GM23338 (cell line): ENCODE results near the gene LAMB3. TPM values are rescaled to one million over a fixed set of nuclear protein-coding genes. Genes with fewer than 3 reads are reported as not detected.

Experiments used
- ATAC-seq: fragments of 200-7000 bp; cut with Tn5 transposase; 3 replicates; pipeline ENCODE4 v1.9.1; 2020
- DNase-seq: peaks from one replicate; pipeline ENCODE4 v3.0.0-alpha.2; 2015; ENCODE audit warnings: low spot score
- H2AFZ ChIP-seq: fragments of 200-600 bp; sonication (generic); 2 replicates; pipeline ENCODE4 v1.8.0; 2016; ENCODE audit warnings: antibody characterized with exemption, mild to moderate bottlenecking, moderate library complexity
- H3F3A ChIP-seq: fragments of 200-600 bp; sonication (generic); replicated peaks from 2 replicates; pipeline ENCODE4 v1.8.0; 2017; ENCODE audit warnings: antibody characterized with exemption, mixed run types, low read depth
- H3K27ac ChIP-seq: fragments of 200-600 bp; sonication (generic); 2 replicates; pipeline ENCODE4 v1.6.1; 2016; ENCODE audit warnings: low read depth
- H3K27me3 ChIP-seq: fragments of 200-600 bp; sonication (generic); 2 replicates; pipeline ENCODE4 v1.8.0; 2016; ENCODE audit warnings: mild to moderate bottlenecking, mixed run types, moderate library complexity; ENCODE audit not compliant: insufficient read depth
- H3K36me3 ChIP-seq: fragments of 200-600 bp; sonication (generic); 2 replicates; pipeline ENCODE4 v1.8.0; 2016; ENCODE audit warnings: mild to moderate bottlenecking; ENCODE audit not compliant: insufficient read depth
- H3K4me1 ChIP-seq: fragments of 200-600 bp; sonication (generic); 2 replicates; pipeline ENCODE4 v1.8.0; 2016; ENCODE audit warnings: mild to moderate bottlenecking, moderate library complexity; ENCODE audit not compliant: insufficient read depth
- H3K4me2 ChIP-seq: fragments of 200-600 bp; sonication (generic); 2 replicates; pipeline ENCODE4 v1.7.1; 2017; ENCODE audit warnings: mixed run types
- H3K4me3 ChIP-seq: fragments of 200-600 bp; sonication (generic); 2 replicates; pipeline ENCODE4 v1.6.1; 2016; ENCODE audit warnings: mixed run types
- H3K79me2 ChIP-seq: fragments of 200-600 bp; sonication (generic); replicated peaks from 2 replicates; pipeline ENCODE4 v1.8.0; 2017; ENCODE audit warnings: mild to moderate bottlenecking; ENCODE audit not compliant: insufficient read depth
- H3K9me2 ChIP-seq: fragments of 200-600 bp; sonication (generic); 2 replicates; pipeline ENCODE4 v1.8.0; 2017; ENCODE audit not compliant: insufficient read depth
- H4K20me1 ChIP-seq: fragments of 200-600 bp; sonication (generic); replicated peaks from 2 replicates; pipeline ENCODE4 v1.8.0; 2017; ENCODE audit warnings: mild to moderate bottlenecking; ENCODE audit not compliant: insufficient read depth
- H3K27ac Mint-ChIP-seq: 2 replicates; pipeline ENCODE4 v1.8.0; 2020; ENCODE audit warnings: inconsistent platforms, mild to moderate bottlenecking, moderate library complexity, mixed read lengths
- H3K27me3 Mint-ChIP-seq: 3 replicates; pipeline ENCODE4 v1.8.0; 2022; ENCODE audit warnings: low read depth, mild to moderate bottlenecking, moderate library complexity, mixed read lengths, inconsistent platforms; ENCODE audit not compliant: insufficient read depth, poor library complexity
- H3K36me3 Mint-ChIP-seq: 3 replicates; pipeline ENCODE4 v1.8.0; 2021; ENCODE audit warnings: low read depth, mild to moderate bottlenecking, inconsistent platforms, moderate library complexity, mixed read lengths
- H3K4me1 Mint-ChIP-seq: 3 replicates; pipeline ENCODE4 v1.8.0; 2020; ENCODE audit warnings: mild to moderate bottlenecking, inconsistent platforms, mixed read lengths
- H3K4me3 Mint-ChIP-seq: 3 replicates; pipeline ENCODE4 v1.8.0; 2021; ENCODE audit warnings: moderate library complexity, mild to moderate bottlenecking, inconsistent platforms, mixed read lengths
- H3K9me3 Mint-ChIP-seq: 3 replicates; pipeline ENCODE4 v1.8.0; 2020; ENCODE audit warnings: moderate library complexity, mild to moderate bottlenecking, inconsistent platforms, mixed read lengths
- CREB1 ChIP-seq: fragments of 250-450 bp; sonication (Bioruptor Pico); IDR thresholded peaks from 2 replicates; pipeline ENCODE4 v1.5.0; 2020; ENCODE audit warnings: low read depth, mild to moderate bottlenecking, moderate library complexity
- CTCF ChIP-seq, 2 experiments: fragments of 200-600 bp in 1 of 2; sonication (generic) in 1 of 2; conservative IDR thresholded peaks; 2 replicates each; pipeline versions ENCODE4 v1.5.1 to v1.6.1; 2016 to 2017; ENCODE audit warnings: antibody characterized with exemption in 2 of 2, low read depth in 2 of 2, mild to moderate bottlenecking in 2 of 2, moderate library complexity in 1 of 2
- EZH2 ChIP-seq: fragments of 200-600 bp; sonication (generic); IDR thresholded peaks from one replicate; pipeline ENCODE4 v1.8.0; 2017; ENCODE audit warnings: antibody characterized with exemption, mild to moderate bottlenecking, low read depth; ENCODE audit not compliant: unreplicated experiment
- EZH2phosphoT487 ChIP-seq: fragments of 200-600 bp; sonication (generic); IDR thresholded peaks from one replicate; pipeline ENCODE4 v1.8.1; 2018; ENCODE audit warnings: antibody characterized with exemption; ENCODE audit not compliant: unreplicated experiment
- JUNB ChIP-seq: IDR thresholded peaks from one replicate; pipeline ENCODE4 v1.6.1; 2016; ENCODE audit warnings: antibody characterized with exemption; ENCODE audit not compliant: unreplicated experiment
- NANOG ChIP-seq: IDR thresholded peaks from 2 replicates; pipeline ENCODE4 v1.6.1; 2016; ENCODE audit warnings: antibody characterized with exemption, borderline replicate concordance
- POLR2AphosphoS5 ChIP-seq: IDR thresholded peaks from 2 replicates; pipeline ENCODE4 v1.6.1; 2016; ENCODE audit warnings: antibody characterized with exemption, low read depth
- REST ChIP-seq: IDR thresholded peaks from one replicate; pipeline ENCODE4 v1.6.1; 2018; ENCODE audit warnings: antibody characterized with exemption; ENCODE audit not compliant: unreplicated experiment
- STAT1 ChIP-seq: IDR thresholded peaks from one replicate; pipeline ENCODE4 v1.6.1; 2016; ENCODE audit warnings: antibody characterized with exemption; ENCODE audit not compliant: unreplicated experiment
- ZNF114 ChIP-seq: fragments of 250-450 bp; sonication (Bioruptor Pico); IDR thresholded peaks from 2 replicates; pipeline ENCODE4 v1.5.0; 2020; ENCODE audit warnings: mild to moderate bottlenecking, moderate library complexity
- ZNF331 ChIP-seq: fragments of 250-450 bp; sonication (Bioruptor Pico); IDR thresholded peaks from 2 replicates; pipeline ENCODE4 v1.5.0; 2020; ENCODE audit warnings: low read depth, mild to moderate bottlenecking, moderate library complexity
- ZNF462 ChIP-seq: fragments of 250-450 bp; sonication (Bioruptor Pico); IDR thresholded peaks from 2 replicates; pipeline ENCODE4 v1.5.0; 2020; ENCODE audit warnings: mild to moderate bottlenecking, moderate library complexity
- polyA plus RNA-seq: library from polyadenylated mRNA; unstranded; fragments of >200 nt; fragmentation: Nextera tagmentation; extraction: Ambion mirVana; gene quantifications from 2 replicates; pipeline ENCODE4 v1.2.1, GENCODE V29; 2016
- total RNA-seq: library from RNA; depleted of rRNA; stranded (reverse); fragments of >200 nt; shearing (Covaris generic); gene quantifications from 2 replicates; pipeline ENCODE4 v1.2.3, GENCODE V29; 2014

The LAMB3 gene
- total and polyA plus RNA-seq, 2 experiments from 2014 or later, result 0.05 to 0.52 TPM

DNA sequence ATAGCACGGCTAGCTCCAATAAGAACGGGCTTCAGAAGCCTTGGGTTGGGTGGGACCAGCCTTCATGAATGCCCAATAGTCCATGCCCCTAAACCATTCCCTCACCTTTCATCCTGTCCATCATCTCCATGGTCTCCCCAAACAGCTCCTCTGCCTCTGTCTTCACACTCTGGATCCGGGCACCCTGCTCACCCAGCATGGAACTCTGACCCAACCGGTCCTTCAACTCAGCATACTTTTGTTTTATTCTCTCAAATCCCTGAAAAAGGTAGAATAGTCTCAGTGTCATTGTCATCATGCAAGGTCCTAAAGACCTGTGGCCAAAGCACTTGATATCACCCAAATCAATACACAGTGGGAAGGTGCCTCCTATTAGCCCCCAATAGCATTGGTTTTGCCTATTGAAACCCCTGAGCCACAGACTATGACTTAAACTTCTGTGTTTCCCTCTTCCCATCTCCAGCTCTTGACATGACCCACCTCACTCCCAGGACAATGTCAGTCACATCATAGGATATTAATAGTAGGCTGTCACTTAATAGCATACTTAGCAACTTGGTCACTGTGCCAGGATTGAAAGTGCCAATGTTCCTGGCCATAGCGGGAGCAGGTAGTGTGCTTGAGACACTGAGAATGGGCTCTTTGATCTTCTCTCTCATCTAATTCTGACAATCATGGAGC lies 35.7 kb downstream of the LAMB3 start (continued):
- TF ChIP-seq REST (no peak), NANOG (no peak), JUNB (no peak), STAT1 (no peak), ZNF331 (CRISPR knock-in tag) (no peak), CREB1 (CRISPR knock-in tag) (no peak), EZH2 (no peak)

DNA sequence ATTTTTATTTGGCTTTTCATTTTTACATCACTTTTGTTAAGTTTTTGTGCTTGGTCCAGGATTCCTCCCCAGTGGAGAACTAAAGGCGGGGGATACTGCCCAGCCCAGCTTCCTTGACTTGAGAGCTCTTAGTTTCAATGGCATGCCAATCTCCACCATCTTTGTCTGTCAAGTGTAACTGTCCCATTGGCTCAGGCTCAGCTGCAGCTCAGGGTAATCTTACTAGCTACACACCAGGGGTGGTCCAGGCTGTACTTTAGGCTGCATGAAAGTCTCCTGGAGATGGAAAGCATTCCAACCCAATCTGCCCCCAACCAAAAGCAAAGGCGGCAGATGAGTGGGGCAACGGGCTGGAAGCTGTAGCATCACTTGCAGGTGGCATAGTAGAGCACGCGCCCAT lies 37.3 kb downstream of the LAMB3 start:
- ATAC-seq (no peak), DNase-seq (no peak)
- no peaks in the 10 kb centered on the region for H3F3A ChIP-seq
- H3K4me1 Mint-ChIP-seq, result no peaks in the 10 kb centered on the region; the same call in 2 of the 3 replicates
- no peak overlapping the region for H3K4me3 Mint-ChIP-seq
- H3K36me3 Mint-ChIP-seq, result no peaks in the 10 kb centered on the region; the same call in 2 of the 3 replicates
- no peak overlapping the region for H2AFZ ChIP-seq
- no peaks in the 10 kb centered on the region for H3K9me3 Mint-ChIP-seq
- H3K27ac ChIP-seq, result no peak overlapping the region
- H3K79me2 ChIP-seq, result no peaks in the 10 kb centered on the region
- no peaks in the 10 kb centered on the region for H3K27me3 ChIP-seq
- no peak overlapping the region for H3K4me3 ChIP-seq
- H4K20me1 ChIP-seq, result no peaks in the 10 kb centered on the region
- H3K4me1 ChIP-seq, result no peaks in the 10 kb centered on the region
- no peak overlapping the region for H3K4me2 ChIP-seq
- no peak overlapping the region for H3K27ac Mint-ChIP-seq
- H3K27me3 Mint-ChIP-seq, result peaks cover 5% of the 10 kb centered on the region
- H3K36me3 ChIP-seq, result no peaks in the 10 kb centered on the region
- H3K9me2 ChIP-seq, result no peaks in the 10 kb centered on the region
- no peak for TF ChIP-seq NANOG
- no peak for TF ChIP-seq EZH2phosphoT487
- no peak for TF ChIP-seq JUNB
- no peak for TF ChIP-seq ZNF114
- no peak for TF ChIP-seq ZNF462 (CRISPR knock-in tag)
- no peak for TF ChIP-seq STAT1
- TF ChIP-seq EZH2, result no peak
- TF ChIP-seq ZNF331 (CRISPR knock-in tag), result no peak
- no peak for TF ChIP-seq CREB1 (CRISPR knock-in tag)
- TF ChIP-seq CTCF (conservative IDR thresholded peaks at IDR 0.05; ENCODE audit: low read depth in 2 of 2), result no peak
- no peak for TF ChIP-seq POLR2AphosphoS5
